ENCODE data around the gene DLX6. TPM values are rescaled to one million over a fixed set of nuclear protein-coding genes. Genes with fewer than 3 reads are reported as not detected.

The DLX6 gene
- total RNA-seq, 1 donor from 2014 or later: 0.38 TPM

GRCh38 chr7:97015756-97016380, 10.5 kb downstream of the DLX6 start:
- peaks cover 7% of the 10 kb centered on the region for H3K4me1 Mint-ChIP-seq (ENCODE audit: low read depth)
- H3K36me3 Mint-ChIP-seq (ENCODE audit: insufficient read depth): no peaks in the 10 kb centered on the region
- no peak for DNase-seq (ENCODE audit: low spot score, unreplicated experiment)
- peaks cover 100% of the 10 kb centered on the region for H3K27me3 Mint-ChIP-seq
- H3K4me3 Mint-ChIP-seq (ENCODE audit: low read depth): no peak overlapping the region
- no peak overlapping the region for H3K27ac Mint-ChIP-seq
- no peaks in the 10 kb centered on the region for H3K9me3 Mint-ChIP-seq (ENCODE audit: low read depth)
- no peak for TF ChIP-seq CTCF (IDR thresholded peaks at IDR 0.05; ENCODE audit: unreplicated experiment)

GRCh38 chr7:97016381-97017191, 11.2 kb downstream of the DLX6 start:
- peak; percentile 13 for TF ChIP-seq CTCF (IDR thresholded peaks at IDR 0.05; ENCODE audit: unreplicated experiment)
- no peaks in the 10 kb centered on the region for H3K36me3 Mint-ChIP-seq (ENCODE audit: insufficient read depth)
- no peak for DNase-seq (ENCODE audit: low spot score, unreplicated experiment)
- H3K4me3 Mint-ChIP-seq (ENCODE audit: low read depth): peak overlapping the region; percentile 47
- peaks cover 7% of the 10 kb centered on the region for H3K4me1 Mint-ChIP-seq (ENCODE audit: low read depth)
- H3K27ac Mint-ChIP-seq: no peak overlapping the region
- H3K9me3 Mint-ChIP-seq (ENCODE audit: low read depth): no peaks in the 10 kb centered on the region
- peaks cover 98% of the 10 kb centered on the region for H3K27me3 Mint-ChIP-seq

GRCh38 chr7:97017192-97018125, 12.1 kb downstream of the DLX6 start:
- no peaks in the 10 kb centered on the region for H3K9me3 Mint-ChIP-seq (ENCODE audit: low read depth)
- H3K36me3 Mint-ChIP-seq (ENCODE audit: insufficient read depth): no peaks in the 10 kb centered on the region
- TF ChIP-seq CTCF (IDR thresholded peaks at IDR 0.05; ENCODE audit: unreplicated experiment): no peak
- H3K4me1 Mint-ChIP-seq (ENCODE audit: low read depth): peaks cover 10% of the 10 kb centered on the region
- H3K4me3 Mint-ChIP-seq (ENCODE audit: low read depth): peak overlapping the region; percentile 47
- peaks cover 98% of the 10 kb centered on the region for H3K27me3 Mint-ChIP-seq
- no peak for DNase-seq (ENCODE audit: low spot score, unreplicated experiment)
- peak overlapping the region; percentile 71 for H3K27ac Mint-ChIP-seq

GRCh38 chr7:97018126-97018601, 12.8 kb downstream of the DLX6 start:
- Mint-ChIP-seq H3K9me3 (ENCODE audit: low read depth) (no peaks in the 10 kb centered on the region), H3K4me1 (ENCODE audit: low read depth) (peaks cover 11% of the 10 kb centered on the region), H3K36me3 (ENCODE audit: insufficient read depth) (no peaks in the 10 kb centered on the region), H3K27me3 (peaks cover 98% of the 10 kb centered on the region), H3K27ac (no peak overlapping the region), H3K4me3 (ENCODE audit: low read depth) (no peak overlapping the region)
- no peak for TF ChIP-seq CTCF (IDR thresholded peaks at IDR 0.05; ENCODE audit: unreplicated experiment)
- DNase-seq (ENCODE audit: low spot score, unreplicated experiment): no peak

All from progenitor cell of endocrine pancreas (in vitro differentiated cells).